B cell (primary cell): ENCODE results near the gene ZFAND6. TPM values are rescaled to one million over a fixed set of nuclear protein-coding genes. Genes with fewer than 3 reads are reported as not detected.

ENCODE experiments used
- ATAC-seq: fragments of 200-7000 bp; cut with Tn5 transposase; one replicate; pipeline ENCODE4 v1.10.0; 2021; ENCODE audit warnings: low read depth, mild to moderate bottlenecking, moderate number of reproducible peaks, moderate library complexity
- CTCF ChIA-PET: fragments of 350-600 bp; sonication (Branson Sonifier 250); formaldehyde crosslinking; loops from one replicate; lab custom pipeline; 2021; ENCODE audit warnings: antibody characterized with exemption, inconsistent platforms; lab: Charles Lee
- POLR2A ChIA-PET: fragments of 350-600 bp; sonication (Branson Sonifier 250); formaldehyde crosslinking; loops from one replicate; lab custom pipeline; 2021; ENCODE audit warnings: antibody characterized with exemption; lab: Charles Lee
- DNase-seq: peaks from one replicate; pipeline ENCODE4 v3.0.0; 2013
- H2AFZ ChIP-seq: 2 replicates; pipeline ENCODE4 v1.6.1; 2012; ENCODE audit warnings: mild to moderate bottlenecking, low read depth, low read length; ENCODE audit not compliant: insufficient read depth, poor library complexity, severe bottlenecking
- H3K27ac ChIP-seq, 2 donors: 1 replicate in 1 of 2; 2 replicates in 1 of 2; pipeline ENCODE4 v1.5.1; 2012 to 2013; ENCODE audit warnings: low read length in 2 of 2, mild to moderate bottlenecking in 2 of 2, moderate library complexity in 1 of 2
- H3K27me3 ChIP-seq, 4 experiments: fragments of 200-600 bp in 1 of 4; sonication (generic) in 1 of 4; replicated peaks in 1 of 4; 1 replicate in 2 of 4; 2 replicates in 2 of 4; pipeline versions ENCODE4 v1.6.1 to v1.7.0; 2013 to 2016; ENCODE audit warnings: low read length in 3 of 4, mild to moderate bottlenecking in 2 of 4, mixed read lengths in 1 of 4, moderate library complexity in 1 of 4; ENCODE audit not compliant: insufficient read depth in 4 of 4, control insufficient read depth in 3 of 4; ENCODE audit errors: control extremely low read depth in 1 of 4
- H3K36me3 ChIP-seq, 2 experiments: replicated peaks in 1 of 2; 1 replicate in 1 of 2; 2 replicates in 1 of 2; pipeline versions ENCODE4 v1.6.1 to v1.7.1; 2013; ENCODE audit warnings: low read length in 1 of 2; ENCODE audit not compliant: insufficient read depth in 2 of 2, control insufficient read depth in 1 of 2; ENCODE audit errors: control extremely low read depth in 1 of 2, extremely low read depth in 1 of 2
- H3K4me1 ChIP-seq, 2 donors: fragments of 200-600 bp in 1 of 2; sonication (generic) in 1 of 2; 1 replicate in 1 of 2; 2 replicates in 1 of 2; pipeline versions ENCODE4 v1.5.1 to v1.6.1; 2013 to 2017; ENCODE audit warnings: low read length in 2 of 2; ENCODE audit not compliant: control insufficient read depth in 2 of 2, insufficient read depth in 2 of 2
- H3K4me2 ChIP-seq: replicated peaks from 2 replicates; pipeline ENCODE3; 2012; ENCODE audit warnings: mild to moderate bottlenecking, low read depth, low read length; ENCODE audit not compliant: poor library complexity, severe bottlenecking
- H3K4me3 ChIP-seq, 5 experiments: fragments of 200-600 bp in 1 of 5; sonication (generic) in 1 of 5; 1 replicate in 3 of 5; 2 replicates in 2 of 5; pipeline versions ENCODE4 v1.5.1 to v1.7.0; 2011 to 2016; ENCODE audit warnings: low read length in 4 of 5, mild to moderate bottlenecking in 4 of 5, low read depth in 2 of 5, control low read depth in 1 of 5, moderate library complexity in 1 of 5; ENCODE audit not compliant: insufficient read depth in 1 of 5; ENCODE audit errors: control extremely low read depth in 1 of 5, extremely low read depth in 1 of 5
- H3K79me2 ChIP-seq: fragments of 200-600 bp; sonication (generic); one replicate; pipeline ENCODE4 v1.6.0; 2016; ENCODE audit warnings: low read length; ENCODE audit not compliant: control insufficient read depth, insufficient read depth
- H3K9ac ChIP-seq: fragments of 200-600 bp; sonication (generic); 2 replicates; pipeline ENCODE4 v1.6.1; 2017; ENCODE audit warnings: mild to moderate bottlenecking, low read length, moderate library complexity
- H3K9me3 ChIP-seq, 3 donors: one replicate each; pipeline versions ENCODE4 v1.6.1 to v1.7.1; 2013; ENCODE audit warnings: low read length in 2 of 3; ENCODE audit not compliant: control insufficient read depth in 2 of 3, insufficient read depth in 1 of 3; ENCODE audit errors: control extremely low read depth in 1 of 3
- H4K20me1 ChIP-seq: 2 replicates; pipeline ENCODE4 v1.6.0; 2012; ENCODE audit warnings: mild to moderate bottlenecking, low read length; ENCODE audit not compliant: insufficient read depth, control insufficient read depth, poor library complexity, severe bottlenecking
- H3K27ac Mint-ChIP-seq: one replicate; pipeline ENCODE4 v1.8.0; 2021; ENCODE audit warnings: mixed read lengths
- H3K27me3 Mint-ChIP-seq: one replicate; pipeline ENCODE4 v1.8.0; 2021; ENCODE audit warnings: mixed read lengths
- H3K4me1 Mint-ChIP-seq: one replicate; pipeline ENCODE4 v1.8.0; 2021; ENCODE audit warnings: mixed read lengths
- H3K4me3 Mint-ChIP-seq: one replicate; pipeline ENCODE4 v1.8.0; 2021; ENCODE audit warnings: mixed read lengths
- H3K9me3 Mint-ChIP-seq: one replicate; pipeline ENCODE4 v1.8.0; 2022; ENCODE audit warnings: mixed read lengths; ENCODE audit not compliant: insufficient read depth
- EZH2 ChIP-seq: IDR thresholded peaks from 2 replicates; pipeline ENCODE4 v1.6.1; 2012; ENCODE audit warnings: borderline replicate concordance, low read depth, mild to moderate bottlenecking, moderate library complexity, low read length; ENCODE audit not compliant: insufficient read depth, poor library complexity, severe bottlenecking
- WGBS: methylation state at CpG from one replicate; pipeline ENCODE4 v1.1.5; 2013; ENCODE audit warnings: missing lambda C conversion rate; ENCODE audit not compliant: insufficient coverage; 5-methylcytosine and 5-hydroxymethylcytosine counted together
- intact Hi-C: fragments of 100-400 bp; cut with micrococcal nuclease; formaldehyde crosslinking; loops from one replicate; pipeline ENCODE4 v1.10.0; 2022
- polyA plus RNA-seq: library from polyadenylated mRNA; depleted of rRNA; stranded (reverse); fragments of >200 nt; gene quantifications from 2 replicates; pipeline ENCODE4 v1.2.3, GENCODE V29; 2012
- total RNA-seq, 2 donors: library from RNA; stranded (reverse); fragments of 120-200 nt in 1 of 2; gene quantifications; 1 replicate in 1 of 2; 2 replicates in 1 of 2; pipeline versions ENCODE4 v1.2.3 to v1.2.4, GENCODE V29; 2013 to 2022
- TF ChIP-seq, protein P1 (sequence below): fragments of 200-600 bp; IDR thresholded peaks from one replicate; pipeline ENCODE4 v1.8.0; 2022; ENCODE audit warnings: antibody characterized with exemption, mild to moderate bottlenecking

The ZFAND6 gene
- total and polyA plus RNA-seq, 2 donors (not counting 1 experiment from before 2014, with no cell fraction given) = 60.6 to 144 TPM

DNA sequence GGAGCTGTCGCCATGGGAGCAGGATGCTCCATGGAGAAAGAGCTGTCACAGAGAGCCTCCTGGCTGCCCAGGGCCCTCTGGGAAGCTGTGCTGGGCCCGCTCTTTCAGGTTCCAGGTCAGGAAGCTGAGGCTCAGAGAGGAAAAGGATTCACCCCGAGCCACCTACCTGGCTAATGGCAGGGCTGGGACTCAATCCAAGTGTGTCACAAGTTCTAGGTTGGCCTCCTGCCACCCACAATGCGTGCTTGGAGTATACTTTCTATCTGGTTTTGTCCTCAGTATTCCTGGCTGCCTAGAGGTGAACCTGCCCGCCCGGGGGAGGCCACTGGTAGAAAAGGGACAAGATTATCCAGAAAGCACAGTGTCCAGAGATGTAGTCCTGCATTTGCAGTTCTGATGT lies 117.0 kb downstream of the ZFAND6 start:
- ChIA-PET POLR2A (no interaction called here), CTCF (interaction anchor here (1.1 to 9.6 kb wide), 3 partner anchors 281 to 796 kb away, joined by 3 to 183 read pairs (median 4); no protein-coding TSS in a partner anchor)
- Histone ChIP-seq H3K9ac (no peak overlapping the region), H4K20me1 (no peaks in the 10 kb centered on the region), H2AFZ (no peak overlapping the region), H3K27ac (no peak overlapping the region), H3K9me3 (no peaks in the 10 kb centered on the region), H3K79me2 (no peaks in the 10 kb centered on the region), H3K27me3 (no peaks in the 10 kb centered on the region), H3K36me3 (no peaks in the 10 kb centered on the region), H3K4me3 (no peak overlapping the region), H3K4me2 (no peak overlapping the region), H3K4me1 (no peaks in the 10 kb centered on the region)
- no peak for ATAC-seq
- intact Hi-C loops = no loop called here
- Mint-ChIP-seq H3K27ac (no peak overlapping the region), H3K27me3 (no peaks in the 10 kb centered on the region), H3K4me1 (no peaks in the 10 kb centered on the region), H3K9me3 (no peaks in the 10 kb centered on the region), H3K4me3 (no peak overlapping the region)
- no peak for TF ChIP-seq EZH2
- TF ChIP-seq, protein P1, sequence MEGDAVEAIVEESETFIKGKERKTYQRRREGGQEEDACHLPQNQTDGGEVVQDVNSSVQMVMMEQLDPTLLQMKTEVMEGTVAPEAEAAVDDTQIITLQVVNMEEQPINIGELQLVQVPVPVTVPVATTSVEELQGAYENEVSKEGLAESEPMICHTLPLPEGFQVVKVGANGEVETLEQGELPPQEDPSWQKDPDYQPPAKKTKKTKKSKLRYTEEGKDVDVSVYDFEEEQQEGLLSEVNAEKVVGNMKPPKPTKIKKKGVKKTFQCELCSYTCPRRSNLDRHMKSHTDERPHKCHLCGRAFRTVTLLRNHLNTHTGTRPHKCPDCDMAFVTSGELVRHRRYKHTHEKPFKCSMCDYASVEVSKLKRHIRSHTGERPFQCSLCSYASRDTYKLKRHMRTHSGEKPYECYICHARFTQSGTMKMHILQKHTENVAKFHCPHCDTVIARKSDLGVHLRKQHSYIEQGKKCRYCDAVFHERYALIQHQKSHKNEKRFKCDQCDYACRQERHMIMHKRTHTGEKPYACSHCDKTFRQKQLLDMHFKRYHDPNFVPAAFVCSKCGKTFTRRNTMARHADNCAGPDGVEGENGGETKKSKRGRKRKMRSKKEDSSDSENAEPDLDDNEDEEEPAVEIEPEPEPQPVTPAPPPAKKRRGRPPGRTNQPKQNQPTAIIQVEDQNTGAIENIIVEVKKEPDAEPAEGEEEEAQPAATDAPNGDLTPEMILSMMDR = no peak
- WGBS = 94% methylated on average over 6 of the region's 6 CpGs
- no peak for DNase-seq

DNA sequence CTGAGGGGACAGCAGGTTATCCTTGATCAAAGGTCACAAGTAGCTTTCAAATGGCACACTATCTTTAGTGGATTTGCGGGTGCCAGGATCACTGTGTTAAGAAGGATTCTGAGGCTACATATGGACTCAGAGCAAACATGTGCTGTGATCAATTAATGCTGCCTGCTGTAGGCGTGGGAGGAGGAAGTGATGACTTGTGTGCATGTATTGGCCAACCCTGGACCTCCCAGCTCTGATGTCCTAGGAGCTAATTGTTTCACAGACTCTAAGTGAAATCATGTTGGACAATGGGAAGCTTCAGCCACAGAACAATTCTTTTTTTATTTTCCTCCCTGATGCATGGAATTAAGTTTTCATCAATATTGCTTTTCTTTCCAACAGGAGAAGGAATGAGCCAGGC lies 117.7 kb downstream of the ZFAND6 start:
- Histone ChIP-seq H3K36me3 (no peaks in the 10 kb centered on the region), H3K27me3 (no peaks in the 10 kb centered on the region), H3K9ac (no peak overlapping the region), H3K9me3 (no peaks in the 10 kb centered on the region), H2AFZ (no peak overlapping the region), H3K4me2 (no peak overlapping the region), H3K27ac (no peak overlapping the region), H4K20me1 (no peaks in the 10 kb centered on the region), H3K79me2 (no peaks in the 10 kb centered on the region), H3K4me1 (no peaks in the 10 kb centered on the region), H3K4me3 (no peak overlapping the region)
- no peaks in the 10 kb centered on the region for H3K4me1 Mint-ChIP-seq
- H3K27ac Mint-ChIP-seq = no peak overlapping the region
- 100% methylated on average over 1 of the region's 2 CpGs for WGBS
- no peaks in the 10 kb centered on the region for H3K27me3 Mint-ChIP-seq
- ChIA-PET CTCF (interaction anchor here (0.7 to 9.6 kb wide), 3 partner anchors 116 to 796 kb away, joined by 3 to 183 read pairs (median 4); no protein-coding TSS in a partner anchor), POLR2A (no interaction called here)
- H3K4me3 Mint-ChIP-seq = no peak overlapping the region
- DNase-seq (no peak), ATAC-seq (no peak)
- H3K9me3 Mint-ChIP-seq = no peaks in the 10 kb centered on the region
- intact Hi-C loops = no loop called here
- TF ChIP-seq, protein P1 = no peak
- no peak for TF ChIP-seq EZH2
